Measurements from ENCODE around the gene MED29. TPM values are rescaled to one million over a fixed set of nuclear protein-coding genes. Genes with fewer than 3 reads are reported as not detected.
A peak's percentile ranks its signal among the peaks of the same experiment; 100 is the strongest.

Gene MED29
- total RNA-seq, 2 experiments from 2014 or later: 45.0 to 46.1 TPM

DNA sequence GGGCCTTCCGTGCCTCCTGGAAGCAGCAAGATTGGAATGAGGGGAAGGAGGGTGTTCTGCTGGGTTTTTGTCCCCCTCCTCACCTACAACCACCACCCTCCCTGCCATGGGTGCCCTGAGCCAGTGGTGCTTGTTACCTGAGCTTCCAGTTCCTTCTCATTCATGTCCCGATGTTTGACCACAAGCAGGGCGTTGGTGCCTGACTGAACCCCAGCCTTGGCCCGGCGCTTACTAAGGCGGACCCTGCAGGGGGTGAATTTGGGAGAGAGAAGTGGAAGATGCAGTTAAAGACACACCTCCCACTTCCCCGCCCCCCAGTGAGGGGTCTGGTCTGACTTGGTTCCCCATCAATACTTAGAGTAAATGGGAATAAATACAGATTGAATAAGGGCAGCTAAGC lies 4.6 kb upstream of the MED29 start:
- Histone ChIP-seq H3K4me1 (ENCODE audit: insufficient read depth, low read length) (peaks cover 20% of the 10 kb centered on the region), H3K9me3 (ENCODE audit: control insufficient read depth in 1 of 2, insufficient read depth in 1 of 2, low read length in 2 of 2) (no peaks in the 10 kb centered on the region), H3K36me3 (ENCODE audit: insufficient read depth, low read length) (peaks cover 79% of the 10 kb centered on the region), H3K27ac (ENCODE audit: low read depth in 1 of 2, low read length in 2 of 2) (no peak overlapping the region), H3K27me3 (ENCODE audit: control insufficient read depth in 1 of 2, insufficient read depth in 2 of 2, low read length in 2 of 2) (no peaks in the 10 kb centered on the region), H3K4me3 (ENCODE audit: low read length) (no peak overlapping the region)
- Mint-ChIP-seq H3K4me1 (ENCODE audit: low read depth) (peaks cover 15% of the 10 kb centered on the region), H3K4me3 (no peak overlapping the region), H3K27ac (peak overlapping the region; percentile 96), H3K9me3 (no peaks in the 10 kb centered on the region), H3K27me3 (no peaks in the 10 kb centered on the region), H3K36me3 (ENCODE audit: low read depth) (peaks cover 91% of the 10 kb centered on the region)
- intact Hi-C loops (cut with DNase I, micrococcal nuclease): no loop called here
- no peak for DNase-seq
- ATAC-seq (ENCODE audit: poor library complexity): no peak
- ChIA-PET POLR2A (no interaction called here), CTCF (no interaction called here)
- TF ChIP-seq, protein P1, sequence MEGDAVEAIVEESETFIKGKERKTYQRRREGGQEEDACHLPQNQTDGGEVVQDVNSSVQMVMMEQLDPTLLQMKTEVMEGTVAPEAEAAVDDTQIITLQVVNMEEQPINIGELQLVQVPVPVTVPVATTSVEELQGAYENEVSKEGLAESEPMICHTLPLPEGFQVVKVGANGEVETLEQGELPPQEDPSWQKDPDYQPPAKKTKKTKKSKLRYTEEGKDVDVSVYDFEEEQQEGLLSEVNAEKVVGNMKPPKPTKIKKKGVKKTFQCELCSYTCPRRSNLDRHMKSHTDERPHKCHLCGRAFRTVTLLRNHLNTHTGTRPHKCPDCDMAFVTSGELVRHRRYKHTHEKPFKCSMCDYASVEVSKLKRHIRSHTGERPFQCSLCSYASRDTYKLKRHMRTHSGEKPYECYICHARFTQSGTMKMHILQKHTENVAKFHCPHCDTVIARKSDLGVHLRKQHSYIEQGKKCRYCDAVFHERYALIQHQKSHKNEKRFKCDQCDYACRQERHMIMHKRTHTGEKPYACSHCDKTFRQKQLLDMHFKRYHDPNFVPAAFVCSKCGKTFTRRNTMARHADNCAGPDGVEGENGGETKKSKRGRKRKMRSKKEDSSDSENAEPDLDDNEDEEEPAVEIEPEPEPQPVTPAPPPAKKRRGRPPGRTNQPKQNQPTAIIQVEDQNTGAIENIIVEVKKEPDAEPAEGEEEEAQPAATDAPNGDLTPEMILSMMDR (IDR thresholded peaks at IDR 0.05): no peak

DNA sequence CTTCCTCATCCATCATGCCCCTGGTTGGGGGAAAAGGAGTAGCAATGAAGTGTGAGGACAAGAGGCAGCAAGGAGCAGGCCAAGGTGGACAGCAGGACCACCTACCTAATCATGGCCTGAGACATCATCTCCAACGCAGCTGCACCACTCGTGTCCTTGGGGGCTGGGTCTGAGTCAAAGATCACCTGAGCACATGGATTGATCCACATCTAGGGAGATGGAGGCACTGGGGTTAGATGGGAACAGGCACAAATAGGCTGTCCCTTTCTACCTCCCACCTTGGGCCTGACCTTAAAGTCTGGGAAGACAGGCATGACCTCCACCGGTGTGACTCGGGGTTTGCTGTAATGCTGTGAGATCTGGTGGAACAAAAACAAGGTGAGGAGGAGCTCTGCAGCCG lies 2.5 kb upstream of the MED29 start:
- ChIA-PET POLR2A (no interaction called here), CTCF (no interaction called here)
- H3K9me3 ChIP-seq (ENCODE audit: control insufficient read depth in 1 of 2, insufficient read depth in 1 of 2, low read length in 2 of 2): no peaks in the 10 kb centered on the region
- peaks cover 27% of the 10 kb centered on the region for H3K4me1 Mint-ChIP-seq (ENCODE audit: low read depth)
- no peaks in the 10 kb centered on the region for H3K27me3 Mint-ChIP-seq
- H3K27ac Mint-ChIP-seq: peak overlapping the region; percentile 96
- H3K36me3 Mint-ChIP-seq (ENCODE audit: low read depth): peaks cover 82% of the 10 kb centered on the region
- no peak overlapping the region for H3K27ac ChIP-seq (ENCODE audit: low read depth in 1 of 2, low read length in 2 of 2)
- peaks cover 39% of the 10 kb centered on the region for H3K4me1 ChIP-seq (ENCODE audit: insufficient read depth, low read length)
- ATAC-seq (ENCODE audit: poor library complexity) (no peak), DNase-seq (no peak)
- intact Hi-C loops (cut with DNase I, micrococcal nuclease): no loop called here
- no peak overlapping the region for H3K4me3 ChIP-seq (ENCODE audit: low read length)
- no peaks in the 10 kb centered on the region for H3K9me3 Mint-ChIP-seq
- no peaks in the 10 kb centered on the region for H3K27me3 ChIP-seq (ENCODE audit: control insufficient read depth in 1 of 2, insufficient read depth in 2 of 2, low read length in 2 of 2)
- H3K4me3 Mint-ChIP-seq: peak overlapping the region; percentile 62
- peaks cover 71% of the 10 kb centered on the region for H3K36me3 ChIP-seq (ENCODE audit: insufficient read depth, low read length)
- TF ChIP-seq, protein P1 (IDR thresholded peaks at IDR 0.05): no peak

- ATAC-seq (ENCODE audit: poor library complexity): no peak
- Mint-ChIP-seq H3K4me3 (peak overlapping the region; percentile 90), H3K27ac (peak overlapping the region; percentile 96), H3K9me3 (no peaks in the 10 kb centered on the region), H3K27me3 (no peaks in the 10 kb centered on the region), H3K4me1 (ENCODE audit: low read depth) (peaks cover 33% of the 10 kb centered on the region), H3K36me3 (ENCODE audit: low read depth) (peaks cover 78% of the 10 kb centered on the region)
- ChIA-PET CTCF (interaction anchor here (1.2 to 2.0 kb wide), 2 partner anchors 46 to 48 kb away, joined by 6 to 10 read pairs; partner anchors contain the start of genes RPS16 and SAMD4B), POLR2A (interaction anchor here (1.5 to 6.4 kb wide), 5 partner anchors 15 to 268 kb away, joined by 4 to 144 read pairs (median 48); partner anchors contain the start of genes PLEKHG2, RPS16 and ZFP36)
- H3K4me3 ChIP-seq (ENCODE audit: low read length): peak overlapping the region; percentile 91
- H3K9me3 ChIP-seq (ENCODE audit: control insufficient read depth in 1 of 2, insufficient read depth in 1 of 2, low read length in 2 of 2): no peaks in the 10 kb centered on the region
- H3K36me3 ChIP-seq (ENCODE audit: insufficient read depth, low read length): peaks cover 66% of the 10 kb centered on the region
- peaks cover 44% of the 10 kb centered on the region for H3K4me1 ChIP-seq (ENCODE audit: insufficient read depth, low read length)
- intact Hi-C loops (cut with DNase I, micrococcal nuclease): loop anchor here (1.0 to 5.0 kb wide), 6 partner anchors 11 to 263 kb away; partner anchors contain the start of genes EID2B (in 1 of the 2), PAK4 (in 1 of the 2) and SUPT5H (in 1 of the 2)
- peak overlapping the region; percentile 98 to 100 for H3K27ac ChIP-seq (ENCODE audit: low read depth in 1 of 2, low read length in 2 of 2)
- H3K27me3 ChIP-seq (ENCODE audit: control insufficient read depth in 1 of 2, insufficient read depth in 2 of 2, low read length in 2 of 2): no peaks in the 10 kb centered on the region
- TF ChIP-seq, protein P1 (IDR thresholded peaks at IDR 0.05): no peak
- DNase-seq: peak in 1 of 14 experiments; percentile 38
Measured at GRCh38 chr19:39389631-39390414, 1.4 kb upstream of the MED29 start.

Measured in CD4-positive, alpha-beta T cell (primary cell).